GM12865 (cell line): ENCODE data around the gene OPCML.

Experiments used
- DNase-seq: peaks from one replicate; pipeline ENCODE4 v3.0.0; 2010; ENCODE audit warnings: low read depth
- H3K4me3 ChIP-seq: 2 replicates; pipeline ENCODE4 v1.5.1; 2011; ENCODE audit warnings: mild to moderate bottlenecking, low read depth, low read length, control low read depth
- TF ChIP-seq, protein P1 (sequence below): IDR thresholded peaks from 2 replicates; pipeline ENCODE4 v1.5.1; 2011; ENCODE audit warnings: low read length, control low read depth, low read depth, inconsistent platforms; ENCODE audit not compliant: insufficient read depth; ENCODE audit errors: missing control alignments

The OPCML gene

DNA sequence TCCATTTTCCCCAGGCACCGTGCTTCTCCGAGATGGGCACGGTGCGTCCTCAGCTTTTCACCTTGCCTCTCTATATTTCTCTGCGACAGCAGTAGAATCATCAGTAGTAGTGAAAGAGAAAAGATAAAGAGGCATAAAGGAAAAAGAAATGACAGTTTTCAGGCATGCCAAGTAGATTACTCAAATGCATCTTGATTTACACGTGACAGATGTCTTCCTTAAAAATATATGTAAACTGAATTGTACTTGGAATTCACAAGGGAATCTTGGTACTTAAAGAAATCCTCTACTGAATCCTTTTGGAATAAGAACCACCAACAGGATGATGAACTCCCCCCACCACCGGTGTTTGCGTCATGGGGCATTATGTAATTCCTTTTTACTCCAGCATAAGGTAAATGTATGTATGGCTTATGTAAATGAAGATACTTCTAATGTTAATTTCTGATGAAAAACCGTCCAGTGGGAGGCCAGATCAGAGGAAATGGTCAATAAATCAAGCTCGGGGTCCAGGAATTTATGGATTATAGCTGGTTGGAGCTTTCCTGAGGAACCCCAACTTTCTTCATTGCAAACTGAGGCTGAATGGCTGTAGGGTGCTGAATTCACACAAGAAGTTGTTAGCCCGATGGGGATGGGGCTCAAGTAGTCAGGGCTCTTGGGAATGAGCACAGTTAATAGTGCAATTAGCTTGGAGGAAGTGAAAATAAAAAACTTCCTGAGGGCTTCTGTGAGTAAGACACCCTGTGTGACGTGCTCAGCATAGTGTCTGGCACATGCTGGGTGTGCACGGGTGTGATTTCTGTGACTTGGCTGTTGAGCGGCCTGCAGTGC, 630.4 kb downstream of the OPCML start:
- H3K4me3 ChIP-seq, result no peak overlapping the region
- TF ChIP-seq, protein P1, sequence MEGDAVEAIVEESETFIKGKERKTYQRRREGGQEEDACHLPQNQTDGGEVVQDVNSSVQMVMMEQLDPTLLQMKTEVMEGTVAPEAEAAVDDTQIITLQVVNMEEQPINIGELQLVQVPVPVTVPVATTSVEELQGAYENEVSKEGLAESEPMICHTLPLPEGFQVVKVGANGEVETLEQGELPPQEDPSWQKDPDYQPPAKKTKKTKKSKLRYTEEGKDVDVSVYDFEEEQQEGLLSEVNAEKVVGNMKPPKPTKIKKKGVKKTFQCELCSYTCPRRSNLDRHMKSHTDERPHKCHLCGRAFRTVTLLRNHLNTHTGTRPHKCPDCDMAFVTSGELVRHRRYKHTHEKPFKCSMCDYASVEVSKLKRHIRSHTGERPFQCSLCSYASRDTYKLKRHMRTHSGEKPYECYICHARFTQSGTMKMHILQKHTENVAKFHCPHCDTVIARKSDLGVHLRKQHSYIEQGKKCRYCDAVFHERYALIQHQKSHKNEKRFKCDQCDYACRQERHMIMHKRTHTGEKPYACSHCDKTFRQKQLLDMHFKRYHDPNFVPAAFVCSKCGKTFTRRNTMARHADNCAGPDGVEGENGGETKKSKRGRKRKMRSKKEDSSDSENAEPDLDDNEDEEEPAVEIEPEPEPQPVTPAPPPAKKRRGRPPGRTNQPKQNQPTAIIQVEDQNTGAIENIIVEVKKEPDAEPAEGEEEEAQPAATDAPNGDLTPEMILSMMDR, result no peak

DNA sequence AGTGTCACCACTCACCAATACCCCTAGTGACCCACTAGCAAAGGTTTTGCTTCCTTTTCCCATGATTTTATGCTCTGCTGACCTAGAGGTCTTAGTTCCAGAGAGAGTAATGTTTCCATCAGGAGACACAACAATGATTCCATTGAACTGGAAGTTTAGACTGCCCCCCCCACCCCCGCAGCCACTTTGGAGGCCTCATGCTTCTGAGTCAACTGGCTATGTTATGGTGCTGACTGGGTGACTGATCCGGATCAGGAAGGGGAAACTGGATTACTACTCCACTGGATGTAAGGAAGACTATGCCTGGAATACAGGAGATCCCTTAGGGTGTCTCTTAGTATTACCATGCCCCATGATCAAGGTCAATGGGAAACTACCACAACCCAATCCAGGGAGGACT, 633.6 kb downstream of the OPCML start:
- no peak for DNase-seq
- H3K4me3 ChIP-seq, result no peak overlapping the region
- TF ChIP-seq, protein P1, result no peak

More for the DNA sequence above, 630.4 kb downstream of the OPCML start:
- no peak for DNase-seq

GRCh38 chr11:132898021-132898420, 634.3 kb downstream of the OPCML start:
- no peak for DNase-seq
- no peak overlapping the region for H3K4me3 ChIP-seq
- TF ChIP-seq, protein P1, result no peak

- TF ChIP-seq, protein P1, result no peak
- no peak overlapping the region for H3K4me3 ChIP-seq
- no peak for DNase-seq
Measured at GRCh38 chr11:132895340-132895739, 637.0 kb downstream of the OPCML start.

- no peak overlapping the region for H3K4me3 ChIP-seq
- TF ChIP-seq, protein P1, result no peak
- no peak for DNase-seq
Measured at GRCh38 chr11:132894606-132895005, 637.7 kb downstream of the OPCML start.

- TF ChIP-seq, protein P1, result no peak
- H3K4me3 ChIP-seq, result no peak overlapping the region
- DNase-seq, result no peak
Measured at GRCh38 chr11:132892876-132893275, 639.4 kb downstream of the OPCML start.

- TF ChIP-seq, protein P1, result no peak
- H3K4me3 ChIP-seq, result no peak overlapping the region
- DNase-seq, result no peak
Measured at GRCh38 chr11:132888226-132888625, 644.1 kb downstream of the OPCML start.
